Mammary epithelial cell (primary cell): Measurements from ENCODE around the gene CAMTA1.

Experiments
- CTCF ChIP-seq, 2 donors: IDR thresholded peaks in 1 of 2; conservative IDR thresholded peaks in 1 of 2; 2 replicates each; pipeline ENCODE4 v1.5.1; 2011 to 2012; ENCODE audit warnings: inconsistent platforms in 2 of 2, low read length in 2 of 2, mild to moderate bottlenecking in 2 of 2, control low read depth in 1 of 2, low read depth in 1 of 2; ENCODE audit not compliant: insufficient read depth in 1 of 2; ENCODE audit errors: extremely low read depth in 1 of 2
- EZH2 ChIP-seq: IDR thresholded peaks from 2 replicates; pipeline ENCODE4 v1.6.1; 2012; ENCODE audit warnings: low read length, inconsistent platforms, borderline replicate concordance

GRCh38 chr1:7360526-7360925 is 575.3 kb downstream of the CAMTA1 start:
- TF ChIP-seq CTCF (conservative IDR thresholded peaks at IDR 0.05 in 1 of 2, IDR thresholded peaks at IDR 0.05 in 1 of 2; ENCODE audit: extremely low read depth in 1 of 2, insufficient read depth in 1 of 2, low read depth in 1 of 2, low read length in 2 of 2) (no peak), EZH2 (no peak)
